ENCODE measurements around the gene IFFO2. TPM values are rescaled to one million over a fixed set of nuclear protein-coding genes. Genes with fewer than 3 reads are reported as not detected.

IFFO2 gene
- total and polyA plus RNA-seq, 2 experiments from 2014 or later: 0.71 to 7.5 TPM

- H3K27ac ChIP-seq (ENCODE audit: low read depth): no peak overlapping the region
- DNase-seq (ENCODE audit: low spot score): no peak
- Mint-ChIP-seq H3K27ac (no peak overlapping the region), H3K27me3 (ENCODE audit: insufficient read depth, low read depth, poor library complexity) (peaks cover 9% of the 10 kb centered on the region), H3K4me1 (peaks cover 26% of the 10 kb centered on the region), H3K4me3 (no peak overlapping the region), H3K9me3 (peaks cover 3% of the 10 kb centered on the region; the same call in 2 of the 3 replicates), H3K36me3 (ENCODE audit: low read depth) (peaks cover 2% of the 10 kb centered on the region; the same call in 1 of the 3 replicates)
- H3K4me2 ChIP-seq: no peak overlapping the region
- no peaks in the 10 kb centered on the region; the same call in 1 of the 2 replicates for H4K20me1 ChIP-seq (replicated peaks; ENCODE audit: insufficient read depth)
- ATAC-seq: no peak
- no peak for TF ChIP-seq CREB1 (CRISPR knock-in tag; IDR thresholded peaks at IDR 0.05; ENCODE audit: low read depth)
- TF ChIP-seq ZNF114 (CRISPR knock-in tag; IDR thresholded peaks at IDR 0.05): no peak
- TF ChIP-seq JUNB (IDR thresholded peaks at IDR 0.05; ENCODE audit: unreplicated experiment): no peak
- TF ChIP-seq ZNF331 (CRISPR knock-in tag; IDR thresholded peaks at IDR 0.05; ENCODE audit: low read depth): no peak
- no peak for TF ChIP-seq REST (IDR thresholded peaks at IDR 0.05; ENCODE audit: unreplicated experiment)
- TF ChIP-seq STAT1 (IDR thresholded peaks at IDR 0.05; ENCODE audit: unreplicated experiment): no peak
- no peak for TF ChIP-seq EZH2phosphoT487 (IDR thresholded peaks at IDR 0.05; ENCODE audit: unreplicated experiment)
- TF ChIP-seq POLR2AphosphoS5 (IDR thresholded peaks at IDR 0.05; ENCODE audit: low read depth): no peak
- no peak for TF ChIP-seq EZH2 (IDR thresholded peaks at IDR 0.05; ENCODE audit: low read depth, unreplicated experiment)
- no peak for TF ChIP-seq NANOG (IDR thresholded peaks at IDR 0.05; ENCODE audit: borderline replicate concordance)
- no peak for TF ChIP-seq ETS1 (IDR thresholded peaks at IDR 0.05)
- no peaks in the 10 kb centered on the region for H3F3A ChIP-seq (replicated peaks; ENCODE audit: low read depth)
- H3K27me3 ChIP-seq (ENCODE audit: insufficient read depth): no peaks in the 10 kb centered on the region
- H3K79me2 ChIP-seq (replicated peaks; ENCODE audit: insufficient read depth): no peaks in the 10 kb centered on the region
- no peaks in the 10 kb centered on the region; the same call in 1 of the 2 replicates for H3K4me1 ChIP-seq (ENCODE audit: insufficient read depth)
- no peaks in the 10 kb centered on the region for H3K36me3 ChIP-seq (ENCODE audit: insufficient read depth)
- no peak overlapping the region for H2AFZ ChIP-seq
- no peak overlapping the region for H3K4me3 ChIP-seq
- H3K9me2 ChIP-seq (ENCODE audit: insufficient read depth): no peaks in the 10 kb centered on the region
Observed at GRCh38 chr1:18925279-18925678, 31.2 kb downstream of the IFFO2 start.

GRCh38 chr1:18924221-18924691 is 32.2 kb downstream of the IFFO2 start:
- H2AFZ ChIP-seq: no peak overlapping the region
- no peak overlapping the region for H3K27ac ChIP-seq (ENCODE audit: low read depth)
- Mint-ChIP-seq H3K4me3 (no peak overlapping the region), H3K27me3 (ENCODE audit: insufficient read depth, low read depth, poor library complexity) (peaks cover 6% of the 10 kb centered on the region), H3K36me3 (ENCODE audit: low read depth) (peaks cover 2% of the 10 kb centered on the region; the same call in 1 of the 3 replicates), H3K27ac (no peak overlapping the region), H3K9me3 (peaks cover 3% of the 10 kb centered on the region; the same call in 2 of the 3 replicates), H3K4me1 (peaks cover 23% of the 10 kb centered on the region)
- ATAC-seq: no peak
- no peaks in the 10 kb centered on the region for H3K27me3 ChIP-seq (ENCODE audit: insufficient read depth)
- no peaks in the 10 kb centered on the region; the same call in 1 of the 2 replicates for H4K20me1 ChIP-seq (replicated peaks; ENCODE audit: insufficient read depth)
- H3K4me1 ChIP-seq (ENCODE audit: insufficient read depth): no peaks in the 10 kb centered on the region; the same call in 1 of the 2 replicates
- DNase-seq (ENCODE audit: low spot score): no peak
- H3K79me2 ChIP-seq (replicated peaks; ENCODE audit: insufficient read depth): no peaks in the 10 kb centered on the region
- no peaks in the 10 kb centered on the region for H3F3A ChIP-seq (replicated peaks; ENCODE audit: low read depth)
- no peak overlapping the region for H3K4me2 ChIP-seq
- no peaks in the 10 kb centered on the region for H3K36me3 ChIP-seq (ENCODE audit: insufficient read depth)
- no peaks in the 10 kb centered on the region for H3K9me2 ChIP-seq (ENCODE audit: insufficient read depth)
- H3K4me3 ChIP-seq: no peak overlapping the region
- TF ChIP-seq CTCF (conservative IDR thresholded peaks at IDR 0.05; ENCODE audit: low read depth in 2 of 2) (no peak), REST (IDR thresholded peaks at IDR 0.05; ENCODE audit: unreplicated experiment) (no peak), ETS1 (IDR thresholded peaks at IDR 0.05) (no peak), CREB1 (CRISPR knock-in tag; IDR thresholded peaks at IDR 0.05; ENCODE audit: low read depth) (no peak), JUNB (IDR thresholded peaks at IDR 0.05; ENCODE audit: unreplicated experiment) (no peak), POLR2AphosphoS5 (IDR thresholded peaks at IDR 0.05; ENCODE audit: low read depth) (no peak)
